Panc1 (cell line): ENCODE measurements around the gene CUL4A. TPM values are rescaled to one million over a fixed set of nuclear protein-coding genes. Genes with fewer than 3 reads are reported as not detected.
A peak's percentile ranks its signal among the peaks of the same experiment; 100 is the strongest.

Source experiments
- ATAC-seq: fragments of 200-7000 bp; cut with Tn5 transposase; 2 replicates; pipeline ENCODE4 v1.9.1; 2020; ENCODE audit warnings: mild to moderate bottlenecking, moderate library complexity
- BruUV-seq: library from RNA; stranded (reverse); fragments of 400-500 nt; replicated peaks from 2 replicates; lab custom pipeline; 2021; lab: Mats Ljungman, UMichigan
- CTCF ChIA-PET: fragments of 300-600 bp; sonication (Branson Sonifier 250); formaldehyde crosslinking; loops from one replicate; lab custom pipeline; 2022; ENCODE audit warnings: antibody characterized with exemption; lab: Charles Lee
- POLR2A ChIA-PET: fragments of 300-600 bp; sonication (Branson Sonifier 250); formaldehyde crosslinking; loops from one replicate; lab custom pipeline; 2022; ENCODE audit warnings: antibody characterized with exemption; lab: Charles Lee
- DNase-seq: peaks from one replicate; pipeline ENCODE4 v3.0.0-alpha.2; 2010; ENCODE audit warnings: low read depth, low spot score
- H3K27ac ChIP-seq: 2 replicates; pipeline ENCODE4 v1.5.1; 2011; ENCODE audit warnings: mild to moderate bottlenecking, low read length, inconsistent platforms
- H3K27me3 ChIP-seq: fragments of 200-500 bp; sonication (Bioruptor generic); 2 replicates; pipeline ENCODE4 v1.6.0; 2014; ENCODE audit warnings: low read length, inconsistent platforms; ENCODE audit not compliant: control insufficient read depth, insufficient read depth
- H3K36me3 ChIP-seq: fragments of 200-500 bp; sonication (Bioruptor generic); 2 replicates; pipeline ENCODE4 v1.5.1; 2014; ENCODE audit warnings: inconsistent platforms, mild to moderate bottlenecking, low read length, moderate library complexity; ENCODE audit not compliant: control insufficient read depth, insufficient read depth
- H3K4me1 ChIP-seq: 2 replicates; pipeline ENCODE4 v1.5.1; 2011; ENCODE audit warnings: inconsistent platforms, mild to moderate bottlenecking, low read length, moderate library complexity; ENCODE audit not compliant: control insufficient read depth, insufficient read depth
- H3K4me3 ChIP-seq, 2 experiments: 2 replicates each; pipeline ENCODE4 v1.5.1; 2011 to 2012; ENCODE audit warnings: low read depth in 2 of 2, low read length in 2 of 2, mild to moderate bottlenecking in 2 of 2, inconsistent platforms in 1 of 2, moderate library complexity in 1 of 2
- H3K9me3 ChIP-seq: fragments of 200-500 bp; sonication (Bioruptor generic); 2 replicates; pipeline ENCODE4 v1.5.1; 2014; ENCODE audit warnings: low read depth, mild to moderate bottlenecking, inconsistent platforms, low read length, moderate library complexity; ENCODE audit not compliant: control insufficient read depth, insufficient read depth
- POLR2AphosphoS5 ChIP-seq: IDR thresholded peaks from 2 replicates; pipeline ENCODE4 v1.6.1; 2012; ENCODE audit warnings: mild to moderate bottlenecking, low read depth, low read length, moderate library complexity
- SIN3A ChIP-seq: IDR thresholded peaks from 2 replicates; pipeline ENCODE4 v1.6.1; 2012; ENCODE audit warnings: low read depth, mild to moderate bottlenecking, low read length, moderate library complexity, borderline replicate concordance; ENCODE audit not compliant: insufficient read depth
- TCF7L2 ChIP-seq: IDR thresholded peaks from 2 replicates; pipeline ENCODE4 v1.6.1; 2011; ENCODE audit warnings: mild to moderate bottlenecking, low read depth, low read length, inconsistent platforms
- in situ Hi-C: cut with HindIII; loops from 2 replicates; pipeline ENCODE4 v1.10.0; 2016; ENCODE audit warnings: low sequenced_read_pairs, low pct_unique_long_range_greater_than_20kb
- intact Hi-C: fragments of 100-400 bp; cut with micrococcal nuclease; formaldehyde crosslinking; loops from one replicate; pipeline ENCODE4 v1.10.0; 2022; ENCODE audit not compliant: unreplicated experiment
- total RNA-seq: library from RNA; stranded (reverse); gene quantifications from one replicate; pipeline ENCODE4 v1.2.1, GENCODE V29; 2021; ENCODE audit not compliant: unreplicated experiment
- TF ChIP-seq, protein P1 (sequence below): fragments of 450-650 bp; IDR thresholded peaks from 2 replicates; pipeline ENCODE4 v1.5.1; 2017; ENCODE audit warnings: mild to moderate bottlenecking
- TF ChIP-seq, protein P2 (sequence below), 2 experiments: IDR thresholded peaks; 2 replicates each; pipeline ENCODE4 v1.6.1; 2011 to 2012; ENCODE audit warnings: low read depth in 2 of 2, control low read depth in 1 of 2, low read length in 1 of 2, mild to moderate bottlenecking in 1 of 2, moderate library complexity in 1 of 2; ENCODE audit not compliant: insufficient read depth in 1 of 2

CUL4A gene
- total RNA-seq, 1 experiment from 2014 or later, result 80.8 TPM

DNA sequence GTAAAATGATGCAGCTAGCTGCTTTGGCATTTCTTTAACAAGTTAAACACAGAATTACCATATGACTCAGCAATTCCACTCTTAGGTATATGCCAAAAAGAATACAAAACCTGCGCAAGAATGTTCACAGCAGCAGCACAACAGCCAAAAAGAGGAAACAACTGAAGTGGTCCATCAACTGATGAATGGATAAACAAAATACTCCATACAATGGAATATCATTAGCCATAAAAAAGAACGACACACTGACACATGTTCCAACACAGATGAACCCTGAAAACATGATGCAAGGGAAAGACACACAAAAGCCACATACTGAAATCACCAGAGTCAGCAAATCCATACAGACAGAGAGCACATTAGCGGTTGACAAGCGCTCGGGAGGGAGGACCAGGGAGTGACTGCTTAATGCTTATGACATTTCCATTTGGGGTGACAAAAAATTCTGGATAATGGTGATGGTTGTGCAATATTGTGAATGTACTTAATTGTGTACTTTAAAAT, 3.9 kb upstream of the CUL4A start:
- no peaks in the 10 kb centered on the region for H3K27me3 ChIP-seq
- TF ChIP-seq, protein P1, sequence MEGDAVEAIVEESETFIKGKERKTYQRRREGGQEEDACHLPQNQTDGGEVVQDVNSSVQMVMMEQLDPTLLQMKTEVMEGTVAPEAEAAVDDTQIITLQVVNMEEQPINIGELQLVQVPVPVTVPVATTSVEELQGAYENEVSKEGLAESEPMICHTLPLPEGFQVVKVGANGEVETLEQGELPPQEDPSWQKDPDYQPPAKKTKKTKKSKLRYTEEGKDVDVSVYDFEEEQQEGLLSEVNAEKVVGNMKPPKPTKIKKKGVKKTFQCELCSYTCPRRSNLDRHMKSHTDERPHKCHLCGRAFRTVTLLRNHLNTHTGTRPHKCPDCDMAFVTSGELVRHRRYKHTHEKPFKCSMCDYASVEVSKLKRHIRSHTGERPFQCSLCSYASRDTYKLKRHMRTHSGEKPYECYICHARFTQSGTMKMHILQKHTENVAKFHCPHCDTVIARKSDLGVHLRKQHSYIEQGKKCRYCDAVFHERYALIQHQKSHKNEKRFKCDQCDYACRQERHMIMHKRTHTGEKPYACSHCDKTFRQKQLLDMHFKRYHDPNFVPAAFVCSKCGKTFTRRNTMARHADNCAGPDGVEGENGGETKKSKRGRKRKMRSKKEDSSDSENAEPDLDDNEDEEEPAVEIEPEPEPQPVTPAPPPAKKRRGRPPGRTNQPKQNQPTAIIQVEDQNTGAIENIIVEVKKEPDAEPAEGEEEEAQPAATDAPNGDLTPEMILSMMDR, result no peak
- TF ChIP-seq POLR2AphosphoS5 (no peak), SIN3A (no peak)
- TF ChIP-seq, protein P2, sequence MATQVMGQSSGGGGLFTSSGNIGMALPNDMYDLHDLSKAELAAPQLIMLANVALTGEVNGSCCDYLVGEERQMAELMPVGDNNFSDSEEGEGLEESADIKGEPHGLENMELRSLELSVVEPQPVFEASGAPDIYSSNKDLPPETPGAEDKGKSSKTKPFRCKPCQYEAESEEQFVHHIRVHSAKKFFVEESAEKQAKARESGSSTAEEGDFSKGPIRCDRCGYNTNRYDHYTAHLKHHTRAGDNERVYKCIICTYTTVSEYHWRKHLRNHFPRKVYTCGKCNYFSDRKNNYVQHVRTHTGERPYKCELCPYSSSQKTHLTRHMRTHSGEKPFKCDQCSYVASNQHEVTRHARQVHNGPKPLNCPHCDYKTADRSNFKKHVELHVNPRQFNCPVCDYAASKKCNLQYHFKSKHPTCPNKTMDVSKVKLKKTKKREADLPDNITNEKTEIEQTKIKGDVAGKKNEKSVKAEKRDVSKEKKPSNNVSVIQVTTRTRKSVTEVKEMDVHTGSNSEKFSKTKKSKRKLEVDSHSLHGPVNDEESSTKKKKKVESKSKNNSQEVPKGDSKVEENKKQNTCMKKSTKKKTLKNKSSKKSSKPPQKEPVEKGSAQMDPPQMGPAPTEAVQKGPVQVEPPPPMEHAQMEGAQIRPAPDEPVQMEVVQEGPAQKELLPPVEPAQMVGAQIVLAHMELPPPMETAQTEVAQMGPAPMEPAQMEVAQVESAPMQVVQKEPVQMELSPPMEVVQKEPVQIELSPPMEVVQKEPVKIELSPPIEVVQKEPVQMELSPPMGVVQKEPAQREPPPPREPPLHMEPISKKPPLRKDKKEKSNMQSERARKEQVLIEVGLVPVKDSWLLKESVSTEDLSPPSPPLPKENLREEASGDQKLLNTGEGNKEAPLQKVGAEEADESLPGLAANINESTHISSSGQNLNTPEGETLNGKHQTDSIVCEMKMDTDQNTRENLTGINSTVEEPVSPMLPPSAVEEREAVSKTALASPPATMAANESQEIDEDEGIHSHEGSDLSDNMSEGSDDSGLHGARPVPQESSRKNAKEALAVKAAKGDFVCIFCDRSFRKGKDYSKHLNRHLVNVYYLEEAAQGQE (IDR thresholded peaks at IDR 0.05; ENCODE audit: insufficient read depth in 1 of 2, low read depth in 2 of 2, low read length in 1 of 2), result no peak
- no peak overlapping the region for H3K4me3 ChIP-seq
- ATAC-seq (no peak), DNase-seq (no peak)
- POLR2A ChIA-PET, result no interaction called here
- peaks cover 15% of the 10 kb centered on the region for H3K4me1 ChIP-seq
- no peaks in the 10 kb centered on the region for H3K9me3 ChIP-seq
- BruUV-seq, result no TSS peak
- intact Hi-C loops (no loop called here), in situ Hi-C loops (no loop called here)
- H3K36me3 ChIP-seq, result peaks cover 4% of the 10 kb centered on the region
- H3K27ac ChIP-seq, result no peak overlapping the region
- CTCF ChIA-PET, result no interaction called here

DNA sequence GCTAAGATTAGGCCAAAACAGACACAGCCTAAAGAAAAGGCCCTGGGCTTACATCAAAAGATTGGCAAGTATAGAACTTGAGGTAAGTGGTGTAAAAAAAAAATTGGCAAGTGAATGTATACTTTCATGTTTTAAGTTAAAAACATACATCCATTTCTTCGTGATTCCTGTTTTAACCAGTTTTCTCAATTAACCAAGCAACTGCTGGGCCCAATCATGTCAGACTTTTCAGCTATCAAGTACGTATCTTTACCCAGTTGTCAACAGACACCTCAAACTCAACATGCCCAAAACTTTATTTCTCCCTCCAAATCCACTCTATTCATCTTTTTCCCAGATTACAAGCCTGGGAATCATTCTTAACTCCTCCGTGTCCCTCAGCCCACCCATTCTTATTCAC, 2.0 kb upstream of the CUL4A start:
- Histone ChIP-seq H3K36me3 (peaks cover 4% of the 10 kb centered on the region), H3K27ac (peak overlapping the region; percentile 78), H3K4me3 (peak overlapping the region; percentile 82 to 88), H3K9me3 (no peaks in the 10 kb centered on the region), H3K4me1 (peaks cover 19% of the 10 kb centered on the region), H3K27me3 (no peaks in the 10 kb centered on the region)
- CTCF ChIA-PET, result no interaction called here
- DNase-seq (no peak), ATAC-seq (no peak)
- POLR2A ChIA-PET, result no interaction called here
- TF ChIP-seq TCF7L2 (no peak), POLR2AphosphoS5 (no peak), SIN3A (no peak)
- TF ChIP-seq, protein P2 (IDR thresholded peaks at IDR 0.05; ENCODE audit: insufficient read depth in 1 of 2, low read depth in 2 of 2, low read length in 1 of 2), result no peak
- TF ChIP-seq, protein P1, result no peak
- BruUV-seq, result no TSS peak
- in situ Hi-C loops (no loop called here), intact Hi-C loops (no loop called here)
